Endothelial cell of umbilical vein (primary cell): Measurements from ENCODE around the gene RTN4RL1.

Source experiments
- CTCF ChIP-seq, 2 donors: IDR thresholded peaks; 1 replicate in 1 of 2; 2 replicates in 1 of 2; pipeline ENCODE4 v1.5.1; 2011; ENCODE audit warnings: low read length in 2 of 2, mild to moderate bottlenecking in 2 of 2, moderate library complexity in 2 of 2, control low read depth in 1 of 2, inconsistent platforms in 1 of 2, low read depth in 1 of 2; ENCODE audit not compliant: insufficient read depth in 1 of 2; ENCODE audit errors: extremely low read depth in 1 of 2
- JUN ChIP-seq: IDR thresholded peaks from 2 replicates; pipeline ENCODE4 v1.6.1; 2011; ENCODE audit warnings: borderline replicate concordance, low read depth; ENCODE audit not compliant: insufficient read length, insufficient read depth

- TF ChIP-seq CTCF (IDR thresholded peaks at IDR 0.05; ENCODE audit: extremely low read depth in 1 of 2, insufficient read depth in 1 of 2, low read depth in 1 of 2, low read length in 2 of 2) (no peak), JUN (no peak)
Measured at GRCh38 chr17:1914661-1915083, 110.5 kb downstream of the RTN4RL1 start.
